Measurements from ENCODE around the gene DKK1.

- TF ChIP-seq EZH2 (IDR thresholded peaks at IDR 0.05; ENCODE audit: low read length), result no peak
- TF ChIP-seq CTCF (optimal IDR thresholded peaks at IDR 0.05 in 1 of 3, IDR thresholded peaks at IDR 0.05 in 1 of 3, conservative IDR thresholded peaks at IDR 0.05 in 1 of 3; ENCODE audit: extremely low read depth in 1 of 3, insufficient read depth in 2 of 3, low read length in 3 of 3), result no peak
Measured at GRCh38 chr10:52276986-52277385, 37.1 kb upstream of the DKK1 start.
